Neural progenitor cell (in vitro differentiated cells): ENCODE measurements around the gene LGR5. TPM values are rescaled to one million over a fixed set of nuclear protein-coding genes. Genes with fewer than 3 reads are reported as not detected.

Source experiments
- DNase-seq: peaks from one replicate; pipeline ENCODE4 v3.0.0-alpha.2; 2016; ENCODE audit warnings: low spot score
- H2AFZ ChIP-seq: fragments of 200-600 bp; sonication (generic); replicated peaks from 2 replicates; pipeline ENCODE4 v1.6.1; 2016; ENCODE audit warnings: antibody characterized with exemption
- H3F3A ChIP-seq: fragments of 200-600 bp; sonication (generic); 2 replicates; pipeline ENCODE4 v1.6.1; 2016; ENCODE audit warnings: antibody characterized with exemption, low read depth
- H3K27ac ChIP-seq: fragments of 200-600 bp; sonication (generic); 2 replicates; pipeline ENCODE4 v1.5.1; 2016; ENCODE audit warnings: mild to moderate bottlenecking
- H3K27me3 ChIP-seq: fragments of 200-600 bp; sonication (generic); 2 replicates; pipeline ENCODE4 v1.6.1; 2016; ENCODE audit warnings: mild to moderate bottlenecking, moderate library complexity
- H3K36me3 ChIP-seq: fragments of 200-600 bp; sonication (generic); 2 replicates; pipeline ENCODE4 v1.5.1; 2016
- H3K4me1 ChIP-seq: fragments of 200-600 bp; sonication (generic); 2 replicates; pipeline ENCODE4 v1.6.1; 2016; ENCODE audit warnings: mixed run types
- H3K4me2 ChIP-seq: fragments of 200-600 bp; sonication (generic); 2 replicates; pipeline ENCODE4 v1.6.1; 2016
- H3K4me3 ChIP-seq: fragments of 200-600 bp; sonication (generic); 2 replicates; pipeline ENCODE4 v1.5.1; 2016
- H3K79me2 ChIP-seq: fragments of 200-600 bp; sonication (generic); 2 replicates; pipeline ENCODE4 v1.6.1; 2016; ENCODE audit warnings: low read depth
- H3K9ac ChIP-seq: fragments of 200-600 bp; sonication (generic); 2 replicates; pipeline ENCODE4 v1.6.1; 2016
- H3K9me3 ChIP-seq: fragments of 200-600 bp; sonication (generic); 2 replicates; pipeline ENCODE4 v1.5.1; 2016; ENCODE audit warnings: low read depth
- H4K20me1 ChIP-seq: fragments of 200-600 bp; sonication (generic); 2 replicates; pipeline ENCODE4 v1.6.1; 2016; ENCODE audit warnings: low read depth
- H3K27ac Mint-ChIP-seq: 3 replicates; pipeline ENCODE4 v1.8.0; 2021; ENCODE audit warnings: mixed read lengths
- H3K27me3 Mint-ChIP-seq: 2 replicates; pipeline ENCODE4 v1.8.0; 2022; ENCODE audit warnings: low read depth, mild to moderate bottlenecking, inconsistent platforms, moderate library complexity, mixed read lengths; ENCODE audit not compliant: insufficient read depth
- H3K36me3 Mint-ChIP-seq: 3 replicates; pipeline ENCODE4 v1.8.0; 2021; ENCODE audit warnings: mixed read lengths
- H3K4me1 Mint-ChIP-seq: 3 replicates; pipeline ENCODE4 v1.8.0; 2021; ENCODE audit warnings: mixed read lengths
- H3K4me3 Mint-ChIP-seq: 3 replicates; pipeline ENCODE4 v1.8.0; 2021; ENCODE audit warnings: mild to moderate bottlenecking, moderate library complexity, mixed read lengths
- H3K9me3 Mint-ChIP-seq: 3 replicates; pipeline ENCODE4 v1.8.0; 2020; ENCODE audit warnings: mixed read lengths
- CTCF ChIP-seq: fragments of 200-600 bp; sonication (generic); IDR thresholded peaks from 2 replicates; pipeline ENCODE4 v1.5.1; 2017; ENCODE audit warnings: antibody characterized with exemption, mild to moderate bottlenecking
- EZH2 ChIP-seq: fragments of 200-600 bp; sonication (generic); IDR thresholded peaks from 2 replicates; pipeline ENCODE4 v1.6.1; 2017; ENCODE audit warnings: antibody characterized with exemption, mild to moderate bottlenecking, moderate library complexity
- EZH2phosphoT487 ChIP-seq: fragments of 200-600 bp; sonication (generic); IDR thresholded peaks from 2 replicates; pipeline ENCODE4 v1.6.1; 2017; ENCODE audit warnings: antibody characterized with exemption
- total RNA-seq: library from RNA; depleted of rRNA; stranded (reverse); fragments of >200 nt; gene quantifications from 2 replicates; pipeline ENCODE4 v1.2.3, GENCODE V29; 2015; ENCODE audit warnings: low replicate concordance

LGR5 gene
- total RNA-seq, 1 donor from 2014 or later, result 1.4 TPM

- Mint-ChIP-seq H3K27me3 (peaks cover 2% of the 10 kb centered on the region), H3K27ac (no peak overlapping the region), H3K36me3 (no peaks in the 10 kb centered on the region), H3K4me3 (no peak overlapping the region), H3K4me1 (peaks cover 48% of the 10 kb centered on the region), H3K9me3 (no peaks in the 10 kb centered on the region)
- H3K9ac ChIP-seq, result no peak overlapping the region
- no peak for DNase-seq
- H3K4me1 ChIP-seq, result peaks cover 25% of the 10 kb centered on the region
- H3K36me3 ChIP-seq, result no peaks in the 10 kb centered on the region
- H3K4me2 ChIP-seq, result no peak overlapping the region
- no peaks in the 10 kb centered on the region for H4K20me1 ChIP-seq
- no peaks in the 10 kb centered on the region for H3K79me2 ChIP-seq
- H3K4me3 ChIP-seq, result no peak overlapping the region
- H3F3A ChIP-seq, result peaks cover 21% of the 10 kb centered on the region
- H3K27me3 ChIP-seq, result no peaks in the 10 kb centered on the region
- TF ChIP-seq EZH2 (no peak), EZH2phosphoT487 (no peak), CTCF (no peak)
- no peak overlapping the region for H3K27ac ChIP-seq
- H2AFZ ChIP-seq, result no peak overlapping the region
- no peaks in the 10 kb centered on the region for H3K9me3 ChIP-seq
Measured at GRCh38 chr12:71472441-71472911, 32.9 kb downstream of the LGR5 start.

GRCh38 chr12:71474791-71475190 lies 35.2 kb downstream of the LGR5 start:
- TF ChIP-seq EZH2 (no peak), EZH2phosphoT487 (no peak), CTCF (no peak)
- peaks cover 2% of the 10 kb centered on the region for H3K9me3 Mint-ChIP-seq
- H3K9ac ChIP-seq, result no peak overlapping the region
- H3K27me3 Mint-ChIP-seq, result no peaks in the 10 kb centered on the region
- H3K79me2 ChIP-seq, result no peaks in the 10 kb centered on the region
- no peaks in the 10 kb centered on the region for H3K36me3 ChIP-seq
- no peaks in the 10 kb centered on the region for H3K9me3 ChIP-seq
- H3K4me2 ChIP-seq, result no peak overlapping the region
- no peak overlapping the region for H3K27ac Mint-ChIP-seq
- H3K4me1 Mint-ChIP-seq, result peaks cover 32% of the 10 kb centered on the region
- H3K36me3 Mint-ChIP-seq, result no peaks in the 10 kb centered on the region
- H3K4me3 Mint-ChIP-seq, result no peak overlapping the region
- peaks cover 4% of the 10 kb centered on the region for H3F3A ChIP-seq
- H3K4me1 ChIP-seq, result peaks cover 2% of the 10 kb centered on the region
- H3K4me3 ChIP-seq, result no peak overlapping the region
- H2AFZ ChIP-seq, result no peak overlapping the region
- no peak overlapping the region for H3K27ac ChIP-seq
- H3K27me3 ChIP-seq, result no peaks in the 10 kb centered on the region
- DNase-seq, result no peak
- H4K20me1 ChIP-seq, result no peaks in the 10 kb centered on the region

- H3K27me3 Mint-ChIP-seq, result no peaks in the 10 kb centered on the region
- no peak overlapping the region for H3K27ac Mint-ChIP-seq
- Histone ChIP-seq H3K4me2 (no peak overlapping the region), H3K27me3 (no peaks in the 10 kb centered on the region), H3K9ac (no peak overlapping the region), H3K9me3 (no peaks in the 10 kb centered on the region), H3K79me2 (no peaks in the 10 kb centered on the region), H4K20me1 (no peaks in the 10 kb centered on the region), H2AFZ (no peak overlapping the region), H3K27ac (no peak overlapping the region), H3K36me3 (no peaks in the 10 kb centered on the region), H3F3A (no peaks in the 10 kb centered on the region), H3K4me3 (no peak overlapping the region), H3K4me1 (no peaks in the 10 kb centered on the region)
- H3K9me3 Mint-ChIP-seq, result peaks cover 3% of the 10 kb centered on the region
- TF ChIP-seq EZH2phosphoT487 (no peak), CTCF (no peak), EZH2 (no peak)
- H3K4me3 Mint-ChIP-seq, result no peak overlapping the region
- H3K36me3 Mint-ChIP-seq, result no peaks in the 10 kb centered on the region
- no peak for DNase-seq
- peaks cover 28% of the 10 kb centered on the region for H3K4me1 Mint-ChIP-seq
Measured at GRCh38 chr12:71475280-71475679, 35.7 kb downstream of the LGR5 start.
